ENCODE data around the gene POLR2B.

DNA sequence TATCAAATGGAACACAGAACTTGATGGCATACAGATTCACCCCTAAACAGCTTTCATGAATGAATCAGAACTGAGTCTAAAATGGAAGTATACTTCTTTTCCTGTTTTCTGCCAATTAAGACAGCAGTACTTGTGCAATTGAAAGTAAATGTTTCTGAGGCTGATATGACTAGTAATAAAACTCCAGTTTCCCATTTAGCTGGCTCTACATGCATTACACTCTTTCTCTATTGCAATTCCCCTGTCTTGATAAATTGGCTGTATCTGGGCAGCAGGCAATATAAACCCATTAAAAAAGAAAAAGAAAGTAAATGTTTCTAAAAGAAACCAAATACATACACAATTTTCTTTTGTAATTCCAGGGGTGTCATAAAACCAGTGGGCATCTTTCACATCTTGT lies 5.9 kb upstream of the POLR2B start:
- TF ChIP-seq CTCF (IDR thresholded peaks at IDR 0.05) (no peak), POLR2A (IDR thresholded peaks at IDR 0.05) (no peak), EP300 (IDR thresholded peaks at IDR 0.05) (no peak), POLR2AphosphoS5 (IDR thresholded peaks at IDR 0.05) (no peak)
